GM19193 (cell line): ENCODE data around the gene OR8G1.

ENCODE experiments used
- POLR2A ChIP-seq: IDR thresholded peaks from 4 replicates; pipeline ENCODE4 v1.6.1; 2011; ENCODE audit not compliant: insufficient read depth, insufficient read length; ENCODE audit errors: extremely low read depth

The OR8G1 gene

GRCh38 chr11:124240621-124241397 is at the start of gene OR8G1:
OR8G1 (plus strand) TSS chr11:124241095; CDS start chr11:124249676, 8,581 bp downstream.
- TF ChIP-seq POLR2A = no peak

GRCh38 chr11:124193221-124194010 is 47.5 kb upstream of the OR8G1 start:
- no peak for TF ChIP-seq POLR2A

- no peak for TF ChIP-seq POLR2A
These were observed 46.4 kb upstream of the OR8G1 start for GRCh38 chr11:124194293-124195188.

- no peak for TF ChIP-seq POLR2A
These were observed 45.6 kb upstream of the OR8G1 start for GRCh38 chr11:124195189-124195734.

GRCh38 chr11:124197999-124198398 is 42.9 kb upstream of the OR8G1 start:
- no peak for TF ChIP-seq POLR2A

GRCh38 chr11:124198897-124199296 is 42.0 kb upstream of the OR8G1 start:
- TF ChIP-seq POLR2A = no peak

- no peak for TF ChIP-seq POLR2A
These were observed 41.2 kb upstream of the OR8G1 start for GRCh38 chr11:124199702-124200101.

GRCh38 chr11:124200671-124201070 is 40.2 kb upstream of the OR8G1 start:
- no peak for TF ChIP-seq POLR2A

GRCh38 chr11:124202951-124203350 is 37.9 kb upstream of the OR8G1 start:
- TF ChIP-seq POLR2A = no peak

GRCh38 chr11:124204008-124204407 is 36.9 kb upstream of the OR8G1 start:
- TF ChIP-seq POLR2A = no peak

GRCh38 chr11:124207102-124207792 is 33.6 kb upstream of the OR8G1 start:
- no peak for TF ChIP-seq POLR2A

- TF ChIP-seq POLR2A = no peak
These were observed 31.0 kb upstream of the OR8G1 start for GRCh38 chr11:124209824-124210357.

GRCh38 chr11:124210421-124210820 is 30.5 kb upstream of the OR8G1 start:
- no peak for TF ChIP-seq POLR2A

GRCh38 chr11:124211321-124211720 is 29.6 kb upstream of the OR8G1 start:
- TF ChIP-seq POLR2A = no peak
